B cell (primary cell): Measurements from ENCODE around the gene TOR1AIP2.

Source experiments
- EZH2 ChIP-seq: IDR thresholded peaks from 2 replicates; pipeline ENCODE4 v1.6.1; 2012; ENCODE audit warnings: borderline replicate concordance, low read depth, mild to moderate bottlenecking, moderate library complexity, low read length; ENCODE audit not compliant: insufficient read depth, poor library complexity, severe bottlenecking
- TF ChIP-seq, protein P1 (sequence below): fragments of 200-600 bp; IDR thresholded peaks from one replicate; pipeline ENCODE4 v1.8.0; 2022; ENCODE audit warnings: antibody characterized with exemption, mild to moderate bottlenecking

DNA sequence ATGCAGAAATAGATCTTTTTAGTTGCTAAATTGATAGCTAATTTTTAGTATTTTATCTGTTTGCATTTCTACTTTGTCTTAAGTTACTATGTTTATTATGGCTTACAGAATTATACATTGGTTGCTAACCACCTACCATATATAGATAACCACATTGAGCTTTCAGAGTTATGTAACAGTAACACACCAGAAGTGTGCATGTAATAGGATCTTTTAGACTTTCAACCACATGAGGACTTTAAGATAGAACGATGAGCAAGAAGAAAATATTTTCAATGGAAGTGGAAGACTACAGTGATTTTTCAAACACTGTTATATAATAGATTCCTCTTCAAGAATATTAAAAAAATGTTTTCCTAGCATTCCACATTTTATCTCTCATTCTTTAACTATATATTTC, 33.3 kb upstream of the TOR1AIP2 start:
- TF ChIP-seq, protein P1, sequence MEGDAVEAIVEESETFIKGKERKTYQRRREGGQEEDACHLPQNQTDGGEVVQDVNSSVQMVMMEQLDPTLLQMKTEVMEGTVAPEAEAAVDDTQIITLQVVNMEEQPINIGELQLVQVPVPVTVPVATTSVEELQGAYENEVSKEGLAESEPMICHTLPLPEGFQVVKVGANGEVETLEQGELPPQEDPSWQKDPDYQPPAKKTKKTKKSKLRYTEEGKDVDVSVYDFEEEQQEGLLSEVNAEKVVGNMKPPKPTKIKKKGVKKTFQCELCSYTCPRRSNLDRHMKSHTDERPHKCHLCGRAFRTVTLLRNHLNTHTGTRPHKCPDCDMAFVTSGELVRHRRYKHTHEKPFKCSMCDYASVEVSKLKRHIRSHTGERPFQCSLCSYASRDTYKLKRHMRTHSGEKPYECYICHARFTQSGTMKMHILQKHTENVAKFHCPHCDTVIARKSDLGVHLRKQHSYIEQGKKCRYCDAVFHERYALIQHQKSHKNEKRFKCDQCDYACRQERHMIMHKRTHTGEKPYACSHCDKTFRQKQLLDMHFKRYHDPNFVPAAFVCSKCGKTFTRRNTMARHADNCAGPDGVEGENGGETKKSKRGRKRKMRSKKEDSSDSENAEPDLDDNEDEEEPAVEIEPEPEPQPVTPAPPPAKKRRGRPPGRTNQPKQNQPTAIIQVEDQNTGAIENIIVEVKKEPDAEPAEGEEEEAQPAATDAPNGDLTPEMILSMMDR: no peak
- TF ChIP-seq EZH2: no peak
